IMR-90 (cell line): Measurements from ENCODE around the gene RSAD1. TPM values are rescaled to one million over a fixed set of nuclear protein-coding genes. Genes with fewer than 3 reads are reported as not detected.

Source experiments
- ATAC-seq: fragments of 200-7000 bp; cut with Tn5 transposase; 2 replicates; pipeline ENCODE4 v1.9.1; 2020; ENCODE audit warnings: low read depth, mild to moderate bottlenecking, moderate library complexity
- BruUV-seq: library from RNA; stranded (reverse); fragments of 400-500 nt; replicated peaks from 2 replicates; lab custom pipeline; 2021; lab: Mats Ljungman, UMichigan
- CTCF ChIA-PET: fragments of 300-600 bp; formaldehyde crosslinking; extraction: SDS; loops from one replicate; lab custom pipeline; 2021; ENCODE audit warnings: antibody characterized with exemption; lab: Yijun Ruan, JAX
- POLR2A ChIA-PET: fragments of 300-600 bp; sonication (Branson Sonifier 250); formaldehyde crosslinking; loops from one replicate; lab custom pipeline; 2022; ENCODE audit warnings: antibody characterized with exemption; ENCODE audit not compliant: unreplicated experiment; lab: Charles Lee
- DNase-seq: peaks from one replicate; pipeline ENCODE4 v3.0.0; 2013
- H2AFZ ChIP-seq: replicated peaks from 2 replicates; pipeline ENCODE3; 2013; ENCODE audit warnings: low read length, mild to moderate bottlenecking; ENCODE audit not compliant: poor library complexity
- H2AK5ac ChIP-seq: 2 replicates; pipeline ENCODE4 v1.6.1; 2013; ENCODE audit warnings: low read depth, low read length, inconsistent platforms
- H2AK9ac ChIP-seq: replicated peaks from 2 replicates; pipeline ENCODE3; 2013; ENCODE audit warnings: mild to moderate bottlenecking, low read depth, low read length, moderate library complexity; ENCODE audit not compliant: poor library complexity
- H2BK120ac ChIP-seq: 2 replicates; pipeline ENCODE4 v1.6.1; 2013; ENCODE audit warnings: low read depth, low read length, inconsistent platforms
- H2BK15ac ChIP-seq: 3 replicates; pipeline ENCODE4 v1.6.1; 2013; ENCODE audit warnings: low read depth, low read length, inconsistent platforms
- H2BK20ac ChIP-seq: 2 replicates; pipeline ENCODE4 v1.6.1; 2013; ENCODE audit warnings: low read depth, mild to moderate bottlenecking, inconsistent platforms, low read length, moderate library complexity
- H2BK5ac ChIP-seq: 2 replicates; pipeline ENCODE4 v1.6.1; 2013; ENCODE audit warnings: mild to moderate bottlenecking, low read depth, low read length, inconsistent platforms; ENCODE audit not compliant: poor library complexity, severe bottlenecking
- H3K14ac ChIP-seq: replicated peaks from 2 replicates; pipeline ENCODE4 v1.6.1; 2013; ENCODE audit warnings: low read depth, low read length, inconsistent platforms
- H3K18ac ChIP-seq: 2 replicates; pipeline ENCODE4 v1.6.1; 2013; ENCODE audit warnings: low read depth, low read length, control low read depth
- H3K23ac ChIP-seq: 2 replicates; pipeline ENCODE4 v1.6.1; 2013; ENCODE audit warnings: low read depth, low read length, inconsistent platforms
- H3K27ac ChIP-seq: 2 replicates; pipeline ENCODE4 v1.5.1; 2013; ENCODE audit warnings: mild to moderate bottlenecking, control low read depth, low read length; ENCODE audit not compliant: insufficient read depth
- H3K27me3 ChIP-seq: 2 replicates; pipeline ENCODE4 v1.6.1; 2013; ENCODE audit warnings: low read length; ENCODE audit not compliant: control insufficient read depth, insufficient read depth
- H3K36me3 ChIP-seq: 2 replicates; pipeline ENCODE4 v1.6.1; 2013; ENCODE audit warnings: low read length, mixed read lengths; ENCODE audit not compliant: control insufficient read depth, insufficient read depth
- H3K4ac ChIP-seq: 2 replicates; pipeline ENCODE4 v1.6.1; 2013; ENCODE audit warnings: low read depth, low read length, inconsistent platforms
- H3K4me1 ChIP-seq: 2 replicates; pipeline ENCODE4 v1.6.1; 2013; ENCODE audit warnings: low read length, mixed read lengths; ENCODE audit not compliant: control insufficient read depth, insufficient read depth
- H3K4me2 ChIP-seq: 2 replicates; pipeline ENCODE4 v1.6.1; 2013; ENCODE audit warnings: low read depth, mild to moderate bottlenecking, control low read depth, low read length, moderate library complexity
- H3K4me3 ChIP-seq: 2 replicates; pipeline ENCODE4 v1.5.1; 2013; ENCODE audit warnings: low read depth, mild to moderate bottlenecking, control low read depth, low read length, moderate library complexity; ENCODE audit not compliant: insufficient read depth
- H3K56ac ChIP-seq: 2 replicates; pipeline ENCODE4 v1.6.1; 2013; ENCODE audit warnings: low read length, inconsistent platforms; ENCODE audit not compliant: insufficient read depth; ENCODE audit errors: extremely low read depth
- H3K79me1 ChIP-seq, 2 experiments: 2 replicates each; pipeline ENCODE4 v1.6.1; 2013; ENCODE audit warnings: low read length in 2 of 2, inconsistent platforms in 1 of 2, low read depth in 1 of 2
- H3K9ac ChIP-seq: 2 replicates; pipeline ENCODE4 v1.6.1; 2013; ENCODE audit warnings: low read depth, low read length, control low read depth
- H3K9me1 ChIP-seq: 2 replicates; pipeline ENCODE4 v1.6.1; 2013; ENCODE audit warnings: low read length, inconsistent platforms; ENCODE audit not compliant: insufficient read depth
- H3K9me3 ChIP-seq: 2 replicates; pipeline ENCODE4 v1.6.1; 2013; ENCODE audit warnings: low read length; ENCODE audit not compliant: control insufficient read depth, insufficient read depth
- H4K20me1 ChIP-seq: 2 replicates; pipeline ENCODE4 v1.6.1; 2013; ENCODE audit warnings: low read length, inconsistent platforms; ENCODE audit not compliant: insufficient read depth
- H4K5ac ChIP-seq: 2 replicates; pipeline ENCODE4 v1.6.1; 2013; ENCODE audit warnings: mild to moderate bottlenecking, low read depth, low read length, control low read depth
- H4K8ac ChIP-seq, 2 experiments: 2 replicates each; pipeline ENCODE4 v1.6.1; 2013; ENCODE audit warnings: low read depth in 2 of 2, low read length in 2 of 2, control low read depth in 1 of 2, inconsistent platforms in 1 of 2
- H4K91ac ChIP-seq: 2 replicates; pipeline ENCODE4 v1.6.1; 2013; ENCODE audit warnings: low read depth, low read length, inconsistent platforms; ENCODE audit not compliant: insufficient read depth
- FOS ChIP-seq: fragments of 150-350 bp; IDR thresholded peaks from 2 replicates; pipeline ENCODE4 v1.6.1; 2016; ENCODE audit warnings: low read depth, low read length
- RCOR1 ChIP-seq: IDR thresholded peaks from 2 replicates; pipeline ENCODE4 v1.6.1; 2012; ENCODE audit warnings: mild to moderate bottlenecking, low read length, improper control_type of control experiment; ENCODE audit not compliant: insufficient replicate concordance
- WGBS, 2 experiments: methylation state at CpG; one replicate each; pipeline versions ENCODE4 v1.1.5 to v1.1.7; 2013; ENCODE audit warnings: missing lambda C conversion rate in 2 of 2; ENCODE audit not compliant: insufficient read length in 1 of 2; ENCODE audit errors: extremely low coverage in 2 of 2; 5-methylcytosine and 5-hydroxymethylcytosine counted together
- dilution Hi-C: fragments of 300-500 bp; cut with HindIII; formaldehyde crosslinking; loops from one replicate; pipeline ENCODE4 v1.14.3; 2018; ENCODE audit warnings: low sequenced_read_pairs; ENCODE audit not compliant: unreplicated experiment
- in situ Hi-C: fragments of 300-500 bp; cut with MboI; formaldehyde crosslinking; loops from 3 replicates; pipeline ENCODE4 v1.14.3; 2019; ENCODE audit warnings: low sequenced_read_pairs, inconsistent platforms, mixed read lengths
- intact Hi-C: fragments of 100-400 bp; cut with micrococcal nuclease; formaldehyde crosslinking; loops from 2 replicates; pipeline ENCODE4 v1.10.0; 2022
- polyA plus RNA-seq, 3 experiments: library from polyadenylated mRNA; depleted of rRNA; stranded (reverse); fragments of >200 nt; gene quantifications; 2 replicates each; pipeline ENCODE4 v1.2.3, GENCODE V29; 2012; ENCODE audit warnings: low replicate concordance in 1 of 3
- total RNA-seq: library from RNA; depleted of rRNA; stranded (reverse); fragments of >200 nt; gene quantifications from 2 replicates; pipeline ENCODE4 v1.2.3, GENCODE V29; 2012

Gene RSAD1
- total and polyA plus RNA-seq, 2 of the 4 experiments (the other 2 are of a cell fraction): 10.8 to 19.2 TPM

GRCh38 chr17:50479522-50480141 is 972 bp downstream of the RSAD1 start (continued):
- no peak for TF ChIP-seq RCOR1
- TF ChIP-seq FOS: no peak

GRCh38 chr17:50480142-50480764 is 1.6 kb downstream of the RSAD1 start:
- Histone ChIP-seq H2AK9ac (no peak overlapping the region), H3K4me2 (no peak overlapping the region), H3K27ac (no peak overlapping the region), H3K27me3 (no peaks in the 10 kb centered on the region; the same call in 1 of the 2 replicates), H3K9me3 (no peaks in the 10 kb centered on the region), H4K8ac (no peak overlapping the region), H3K4ac (no peak overlapping the region), H3K23ac (no peak overlapping the region), H2BK120ac (no peak overlapping the region), H4K20me1 (peaks cover 8% of the 10 kb centered on the region; the same call in 1 of the 2 replicates), H3K4me3 (no peak overlapping the region), H4K5ac (no peak overlapping the region), H3K79me1 (peaks cover 11 to 32% of the 10 kb centered on the region in 2 experiments; a peak in 3 of 4 replicates), H3K4me1 (peaks cover 4% of the 10 kb centered on the region), H3K56ac (no peak overlapping the region), H3K18ac (no peak overlapping the region), H2AK5ac (peak overlapping the region; percentile 57), H3K9me1 (peaks cover 7% of the 10 kb centered on the region; the same call in 1 of the 2 replicates), H2BK20ac (no peak overlapping the region), H2AFZ (no peak overlapping the region), H4K91ac (no peak overlapping the region), H2BK15ac (no peak overlapping the region), H3K14ac (no peak overlapping the region), H3K9ac (no peak overlapping the region), H3K36me3 (peaks cover 14% of the 10 kb centered on the region), H2BK5ac (no peak overlapping the region)
- POLR2A ChIA-PET: no interaction called here
- WGBS, 2 experiments: no CpG with 5 or more reads among the region's 7 CpGs
- ATAC-seq: no peak
- CTCF ChIA-PET: interaction anchor here (0.6 to 1.4 kb wide), 4 partner anchors 22 to 262 kb away, joined by 3 to 5 read pairs (median 4); no protein-coding TSS in a partner anchor
- in situ Hi-C loops: loop anchor here (10.0 kb wide), 1 partner anchor 215 kb away; no protein-coding TSS in a partner anchor
- no peak for TF ChIP-seq FOS
- BruUV-seq: no TSS peak
- dilution Hi-C loops: no loop called here
- intact Hi-C loops: loop anchor here (5.0 kb wide), 1 partner anchor 362 kb away; no protein-coding TSS in a partner anchor
- DNase-seq: no peak
